HG03469 (cell line): ENCODE measurements around the gene AP2A2.

Experiments
- ATAC-seq: cut with Tn5 transposase; IDR thresholded peaks from one replicate; pipeline ENCODE4 v1.9.1; 2021; ENCODE audit warnings: mild to moderate bottlenecking, moderate library complexity, moderate number of reproducible peaks; ENCODE audit not compliant: unreplicated experiment

The AP2A2 gene

GRCh38 chr11:1026163-1026450, 100.4 kb downstream of the AP2A2 start:
- no peak for ATAC-seq

GRCh38 chr11:1026641-1027482, 101.2 kb downstream of the AP2A2 start:
- no peak for ATAC-seq

- no peak for ATAC-seq
Measured at GRCh38 chr11:1027483-1028290, 102.0 kb downstream of the AP2A2 start.

- ATAC-seq, result no peak
Measured at GRCh38 chr11:1028291-1028540, 102.5 kb downstream of the AP2A2 start.

- no peak for ATAC-seq
Measured at GRCh38 chr11:1028616-1029015, 102.9 kb downstream of the AP2A2 start.

- no peak for ATAC-seq
Measured at GRCh38 chr11:1029051-1029450, 103.4 kb downstream of the AP2A2 start.

GRCh38 chr11:1029654-1030053, 104.0 kb downstream of the AP2A2 start:
- ATAC-seq, result no peak

GRCh38 chr11:1030086-1030485, 104.4 kb downstream of the AP2A2 start:
- no peak for ATAC-seq

- no peak for ATAC-seq
Measured at GRCh38 chr11:1030556-1030955, 104.9 kb downstream of the AP2A2 start.

GRCh38 chr11:1031121-1031899, 105.6 kb downstream of the AP2A2 start:
- ATAC-seq, result no peak

- ATAC-seq, result no peak
Measured at GRCh38 chr11:1032310-1032891, 106.7 kb downstream of the AP2A2 start.

GRCh38 chr11:1033016-1033798, 107.5 kb downstream of the AP2A2 start:
- ATAC-seq, result no peak

- no peak for ATAC-seq
Measured at GRCh38 chr11:1034001-1034400, 108.3 kb downstream of the AP2A2 start.

GRCh38 chr11:1034456-1035295, 109.0 kb downstream of the AP2A2 start:
- no peak for ATAC-seq

GRCh38 chr11:1035577-1036283, 110.1 kb downstream of the AP2A2 start:
- no peak for ATAC-seq

- ATAC-seq, result no peak
Measured at GRCh38 chr11:1036303-1036923, 110.7 kb downstream of the AP2A2 start, which contains the start of gene MUC6. Gene MUC6, minus strand, starts transcription at chr11:1036718. Its CDS starts 63 bp downstream, at chr11:1036655.

GRCh38 chr11:1036931-1037330, 111.3 kb downstream of the AP2A2 start:
- ATAC-seq, result no peak

- no peak for ATAC-seq
Measured at GRCh38 chr11:1037506-1038055, 111.9 kb downstream of the AP2A2 start.
